ENCODE measurements around the gene CAVIN1. TPM values are rescaled to one million over a fixed set of nuclear protein-coding genes. Genes with fewer than 3 reads are reported as not detected.
A peak's percentile ranks its signal among the peaks of the same experiment; 100 is the strongest.
"Not testable (repeated sequence)": the region's sequence is repeated elsewhere in the genome, so short reads cannot be mapped to it uniquely, and the experiment has no call there.

Gene CAVIN1
- total RNA-seq, 1 donor from 2014 or later = 548 TPM

- no peak for TF ChIP-seq CTCF (IDR thresholded peaks at IDR 0.05)
- Histone ChIP-seq H3K27ac (peak overlapping the region; percentile 67 to 68), H3K27me3 (no peaks in the 10 kb centered on the region), H3K9me3 (no peaks in the 10 kb centered on the region), H3K4me3 (no peak overlapping the region), H3K36me3 (peaks cover 22 to 30% of the 10 kb centered on the region in 2 donors), H3K4me1 (peaks cover 0 to 14% of the 10 kb centered on the region in 2 donors)
- no peak for DNase-seq (ENCODE audit: low spot score in 2 of 2)
- intact Hi-C loops (cut with DNase I) = no loop called here
These were observed 22.9 kb downstream of the CAVIN1 start for GRCh38 chr17:42399948-42400843.

GRCh38 chr17:42399121-42399520 is 23.9 kb downstream of the CAVIN1 start:
- DNase-seq (ENCODE audit: low spot score in 2 of 2) = no peak
- Histone ChIP-seq H3K36me3 (peaks cover 11 to 20% of the 10 kb centered on the region in 2 donors), H3K4me1 (peaks cover 0 to 14% of the 10 kb centered on the region in 2 donors), H3K9me3 (no peaks in the 10 kb centered on the region), H3K27ac (peak overlapping the region in 1 of 2 donors; percentile 67), H3K27me3 (no peaks in the 10 kb centered on the region), H3K4me3 (no peak overlapping the region)
- intact Hi-C loops (cut with DNase I) = no loop called here
- TF ChIP-seq CTCF (IDR thresholded peaks at IDR 0.05) = no peak

GRCh38 chr17:42395601-42396000 is 27.5 kb downstream of the CAVIN1 start:
- DNase-seq (ENCODE audit: low spot score in 2 of 2); H3K27ac ChIP-seq; H3K36me3 ChIP-seq; H3K27me3 ChIP-seq; H3K4me3 ChIP-seq; H3K4me1 ChIP-seq; H3K9me3 ChIP-seq; intact Hi-C loops (cut with DNase I): not testable (repeated sequence)

- H3K27me3 ChIP-seq = no peaks in the 10 kb centered on the region
- H3K36me3 ChIP-seq = no peaks in the 10 kb centered on the region
- TF ChIP-seq CTCF (IDR thresholded peaks at IDR 0.05) = no peak
- no peak overlapping the region for H3K27ac ChIP-seq
- no peaks in the 10 kb centered on the region for H3K9me3 ChIP-seq
- intact Hi-C loops (cut with DNase I) = no loop called here
- peaks cover 0 to 3% of the 10 kb centered on the region in 2 donors for H3K4me1 ChIP-seq
- DNase-seq (ENCODE audit: low spot score in 2 of 2) = no peak
- no peak overlapping the region for H3K4me3 ChIP-seq
These were observed 28.2 kb downstream of the CAVIN1 start for GRCh38 chr17:42394838-42395237.

GRCh38 chr17:42392692-42393415 is 30.2 kb downstream of the CAVIN1 start:
- Histone ChIP-seq H3K36me3 (no peaks in the 10 kb centered on the region), H3K27me3 (no peaks in the 10 kb centered on the region), H3K27ac (no peak overlapping the region), H3K4me3 (no peak overlapping the region), H3K4me1 (peaks cover 0 to 5% of the 10 kb centered on the region in 2 donors), H3K9me3 (no peaks in the 10 kb centered on the region)
- intact Hi-C loops (cut with DNase I) = no loop called here
- DNase-seq (ENCODE audit: low spot score in 2 of 2) = no peak
- no peak for TF ChIP-seq CTCF (IDR thresholded peaks at IDR 0.05)

- H3K27me3 ChIP-seq; H3K27ac ChIP-seq; DNase-seq (ENCODE audit: low spot score in 2 of 2); intact Hi-C loops (cut with DNase I); H3K36me3 ChIP-seq; H3K4me1 ChIP-seq; H3K4me3 ChIP-seq; H3K9me3 ChIP-seq: not testable (repeated sequence)
These were observed 31.6 kb downstream of the CAVIN1 start for GRCh38 chr17:42391439-42391838.
